Choroid plexus epithelial cell (primary cell): Measurements from ENCODE around the gene SLC16A7.
A peak's percentile ranks its signal among the peaks of the same experiment; 100 is the strongest.

Source experiments
- DNase-seq: peaks from one replicate; pipeline ENCODE4 v3.0.0-alpha.2; 2010; ENCODE audit warnings: low read depth
- H3K4me3 ChIP-seq: 2 replicates; pipeline ENCODE4 v1.5.1; 2011; ENCODE audit warnings: low read depth, mild to moderate bottlenecking, control low read depth, low read length, moderate library complexity
- CTCF ChIP-seq: conservative IDR thresholded peaks from 2 replicates; pipeline ENCODE4 v1.5.1; 2011; ENCODE audit warnings: low read depth, mild to moderate bottlenecking, control low read depth, inconsistent platforms, low read length, moderate library complexity

The SLC16A7 gene

GRCh38 chr12:59651229-59651920, 55.5 kb downstream of the SLC16A7 start:
- peak; percentile 48 for DNase-seq
- no peak overlapping the region for H3K4me3 ChIP-seq
- TF ChIP-seq CTCF, result no peak

GRCh38 chr12:59652130-59652529, 56.3 kb downstream of the SLC16A7 start:
- no peak for DNase-seq
- no peak for TF ChIP-seq CTCF
- H3K4me3 ChIP-seq, result no peak overlapping the region

- no peak for DNase-seq
- no peak for TF ChIP-seq CTCF
- H3K4me3 ChIP-seq, result no peak overlapping the region
Observed at GRCh38 chr12:59654061-59654460, 58.2 kb downstream of the SLC16A7 start.

- H3K4me3 ChIP-seq, result no peak overlapping the region
- TF ChIP-seq CTCF, result no peak
- peak; percentile 80 for DNase-seq
Observed at GRCh38 chr12:59657266-59657665, 61.4 kb downstream of the SLC16A7 start.

- TF ChIP-seq CTCF, result no peak
- no peak overlapping the region for H3K4me3 ChIP-seq
- DNase-seq, result no peak
Observed at GRCh38 chr12:59657711-59658110, 61.9 kb downstream of the SLC16A7 start.

- H3K4me3 ChIP-seq, result no peak overlapping the region
- DNase-seq, result no peak
Observed at GRCh38 chr12:59660148-59660547, 64.3 kb downstream of the SLC16A7 start.

More at GRCh38 chr12:59660148-59660547, 64.3 kb downstream of the SLC16A7 start:
- no peak for TF ChIP-seq CTCF
